A549 (cell line): ENCODE data around the gene PITPNM3.

Experiments used
- CHD2 ChIP-seq: fragments of 150-350 bp; IDR thresholded peaks from 2 replicates; pipeline ENCODE4 v1.6.1; 2014; ENCODE audit warnings: low read length; ENCODE audit not compliant: partially characterized antibody
- CTCF ChIP-seq: fragments of >200 bp; sonication (Bioruptor Twin); formaldehyde crosslinking; IDR thresholded peaks from 3 replicates; pipeline ENCODE4 v1.5.1; 2016
- EHMT2 ChIP-seq: fragments of 200-600 bp; sonication (generic); IDR thresholded peaks from 2 replicates; pipeline ENCODE4 v1.6.1; 2016; ENCODE audit warnings: antibody characterized with exemption, low read depth, mild to moderate bottlenecking, moderate library complexity
- EP300 ChIP-seq, 2 experiments: fragments of >200 bp; sonication (Bioruptor Twin); formaldehyde crosslinking; IDR thresholded peaks; 2 replicates in 1 of 2; 3 replicates in 1 of 2; pipeline ENCODE4 v1.6.1; 2016 to 2017
- HES2 ChIP-seq: fragments of >200 bp; sonication (Bioruptor Twin); formaldehyde crosslinking; IDR thresholded peaks from 2 replicates; pipeline ENCODE4 v1.6.1; 2016
- HOXB13 ChIP-seq: fragments of 250-450 bp; sonication (Bioruptor Pico); IDR thresholded peaks from 2 replicates; pipeline ENCODE4 v1.5.0; 2020; ENCODE audit warnings: low read depth, mild to moderate bottlenecking, moderate library complexity
- MYC ChIP-seq: IDR thresholded peaks from 2 replicates; pipeline ENCODE4 v1.6.1; 2012; ENCODE audit warnings: mild to moderate bottlenecking, inconsistent platforms, low read length, improper control_type of control experiment, borderline replicate concordance
- POLR2A ChIP-seq: IDR thresholded peaks from 2 replicates; pipeline ENCODE4 v1.6.1; 2012; ENCODE audit warnings: mild to moderate bottlenecking, low read length
- RAD21 ChIP-seq, 2 experiments: fragments of >200 bp in 1 of 2; sonication (Bioruptor Twin) in 1 of 2; formaldehyde crosslinking in 1 of 2; IDR thresholded peaks in 1 of 2; conservative IDR thresholded peaks in 1 of 2; 2 replicates in 1 of 2; 3 replicates in 1 of 2; pipeline ENCODE4 v1.6.1; 2012 to 2018; ENCODE audit warnings: inconsistent platforms in 1 of 2
- REST ChIP-seq: fragments of 200-600 bp; sonication (generic); IDR thresholded peaks from 2 replicates; pipeline ENCODE4 v1.6.1; 2016; ENCODE audit warnings: antibody characterized with exemption, mild to moderate bottlenecking, moderate library complexity
- TF ChIP-seq, protein P1 (sequence below): IDR thresholded peaks from 2 replicates; pipeline ENCODE4 v1.6.1; 2012
- TF ChIP-seq, protein P2 (sequence below): fragments of 250-450 bp; sonication (Bioruptor Pico); IDR thresholded peaks from 2 replicates; pipeline ENCODE4 v1.5.0; 2021; ENCODE audit warnings: mild to moderate bottlenecking, moderate library complexity, borderline replicate concordance
- TF ChIP-seq, protein P3 (sequence below): fragments of 150-350 bp; IDR thresholded peaks from 2 replicates; pipeline ENCODE4 v1.6.1; 2014; ENCODE audit warnings: low read depth, mild to moderate bottlenecking, low read length
- TF ChIP-seq, protein P4 (sequence below): fragments of 450-650 bp; IDR thresholded peaks from 2 replicates; pipeline ENCODE4 v1.6.1; 2014; ENCODE audit warnings: antibody characterized with exemption

- TF ChIP-seq HES2 (no peak), CTCF (no peak), EP300 (IDR thresholded peaks at IDR 0.05) (no peak), HOXB13 (CRISPR knock-in tag) (no peak), EHMT2 (no peak), POLR2A (no peak), REST (no peak), RAD21 (conservative IDR thresholded peaks at IDR 0.05 in 1 of 2, IDR thresholded peaks at IDR 0.05 in 1 of 2) (no peak), CHD2 (no peak), MYC (no peak)
- TF ChIP-seq, protein P1, sequence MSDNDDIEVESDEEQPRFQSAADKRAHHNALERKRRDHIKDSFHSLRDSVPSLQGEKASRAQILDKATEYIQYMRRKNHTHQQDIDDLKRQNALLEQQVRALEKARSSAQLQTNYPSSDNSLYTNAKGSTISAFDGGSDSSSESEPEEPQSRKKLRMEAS, result no peak
- TF ChIP-seq, protein P2, sequence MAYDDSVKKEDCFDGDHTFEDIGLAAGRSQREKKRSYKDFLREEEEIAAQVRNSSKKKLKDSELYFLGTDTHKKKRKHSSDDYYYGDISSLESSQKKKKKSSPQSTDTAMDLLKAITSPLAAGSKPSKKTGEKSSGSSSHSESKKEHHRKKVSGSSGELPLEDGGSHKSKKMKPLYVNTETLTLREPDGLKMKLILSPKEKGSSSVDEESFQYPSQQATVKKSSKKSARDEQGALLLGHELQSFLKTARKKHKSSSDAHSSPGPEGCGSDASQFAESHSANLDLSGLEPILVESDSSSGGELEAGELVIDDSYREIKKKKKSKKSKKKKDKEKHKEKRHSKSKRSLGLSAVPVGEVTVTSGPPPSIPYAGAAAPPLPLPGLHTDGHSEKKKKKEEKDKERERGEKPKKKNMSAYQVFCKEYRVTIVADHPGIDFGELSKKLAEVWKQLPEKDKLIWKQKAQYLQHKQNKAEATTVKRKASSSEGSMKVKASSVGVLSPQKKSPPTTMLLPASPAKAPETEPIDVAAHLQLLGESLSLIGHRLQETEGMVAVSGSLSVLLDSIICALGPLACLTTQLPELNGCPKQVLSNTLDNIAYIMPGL (CRISPR knock-in tag), result no peak
- TF ChIP-seq, protein P3, sequence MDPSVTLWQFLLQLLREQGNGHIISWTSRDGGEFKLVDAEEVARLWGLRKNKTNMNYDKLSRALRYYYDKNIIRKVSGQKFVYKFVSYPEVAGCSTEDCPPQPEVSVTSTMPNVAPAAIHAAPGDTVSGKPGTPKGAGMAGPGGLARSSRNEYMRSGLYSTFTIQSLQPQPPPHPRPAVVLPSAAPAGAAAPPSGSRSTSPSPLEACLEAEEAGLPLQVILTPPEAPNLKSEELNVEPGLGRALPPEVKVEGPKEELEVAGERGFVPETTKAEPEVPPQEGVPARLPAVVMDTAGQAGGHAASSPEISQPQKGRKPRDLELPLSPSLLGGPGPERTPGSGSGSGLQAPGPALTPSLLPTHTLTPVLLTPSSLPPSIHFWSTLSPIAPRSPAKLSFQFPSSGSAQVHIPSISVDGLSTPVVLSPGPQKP, result no peak
- TF ChIP-seq, protein P4, sequence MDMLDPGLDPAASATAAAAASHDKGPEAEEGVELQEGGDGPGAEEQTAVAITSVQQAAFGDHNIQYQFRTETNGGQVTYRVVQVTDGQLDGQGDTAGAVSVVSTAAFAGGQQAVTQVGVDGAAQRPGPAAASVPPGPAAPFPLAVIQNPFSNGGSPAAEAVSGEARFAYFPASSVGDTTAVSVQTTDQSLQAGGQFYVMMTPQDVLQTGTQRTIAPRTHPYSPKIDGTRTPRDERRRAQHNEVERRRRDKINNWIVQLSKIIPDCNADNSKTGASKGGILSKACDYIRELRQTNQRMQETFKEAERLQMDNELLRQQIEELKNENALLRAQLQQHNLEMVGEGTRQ, result no peak
Measured at GRCh38 chr17:6485646-6486412, 70.5 kb downstream of the PITPNM3 start.
